Epidermal melanocyte (primary cell): ENCODE measurements around the gene CACNA1G.

Experiments
- DNase-seq: peaks from one replicate; pipeline ENCODE4 v3.0.0; 2011; ENCODE audit warnings: low spot score; ENCODE audit not compliant: insufficient read length

CACNA1G gene

GRCh38 chr17:50565402-50566350 lies 5.2 kb downstream of the CACNA1G start:
- no peak for DNase-seq

DNA sequence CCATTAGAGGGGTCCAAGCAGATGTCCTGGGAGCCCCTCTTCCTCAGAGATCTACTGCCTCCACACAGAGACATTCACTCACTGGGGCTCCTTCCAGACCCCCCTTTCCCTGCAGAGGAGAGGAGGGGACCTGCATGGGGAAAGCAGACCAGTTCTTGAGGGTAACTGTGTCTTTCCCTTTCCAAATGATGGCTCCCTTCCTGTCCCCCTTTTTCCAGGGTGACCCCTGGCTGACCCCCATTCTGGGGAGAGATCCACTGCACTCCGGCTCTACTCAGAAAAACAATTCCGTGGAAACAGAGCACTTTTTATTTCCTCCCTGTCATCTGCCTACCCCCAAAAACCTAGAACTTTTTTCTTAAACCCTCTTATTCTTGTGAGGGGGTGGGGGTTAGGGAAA lies 6.4 kb downstream of the CACNA1G start:
- DNase-seq: no peak

- DNase-seq: no peak
These were observed 8.1 kb downstream of the CACNA1G start for GRCh38 chr17:50568659-50569058.

- DNase-seq: no peak
These were observed 9.1 kb downstream of the CACNA1G start for GRCh38 chr17:50569592-50569991.

DNA sequence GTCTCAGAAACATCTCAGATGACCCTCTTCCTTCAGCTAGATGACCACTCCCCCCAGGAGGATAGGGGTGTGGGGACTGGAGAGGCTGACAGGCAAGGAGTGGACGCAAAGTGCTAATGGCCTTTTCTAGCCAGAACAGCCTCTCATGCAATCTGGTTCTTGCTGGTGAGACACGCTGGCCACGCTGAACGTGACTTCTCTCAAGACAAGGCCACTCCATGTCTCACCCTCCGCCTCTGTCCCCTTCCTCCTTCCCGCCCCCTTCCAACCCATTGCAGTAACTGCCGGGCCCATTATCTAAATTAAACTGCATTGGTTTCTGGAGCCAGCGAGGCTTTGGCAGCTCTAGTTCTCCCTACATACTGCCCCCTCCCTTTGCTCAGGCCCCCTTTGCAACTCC lies 9.5 kb downstream of the CACNA1G start:
- DNase-seq: no peak

DNA sequence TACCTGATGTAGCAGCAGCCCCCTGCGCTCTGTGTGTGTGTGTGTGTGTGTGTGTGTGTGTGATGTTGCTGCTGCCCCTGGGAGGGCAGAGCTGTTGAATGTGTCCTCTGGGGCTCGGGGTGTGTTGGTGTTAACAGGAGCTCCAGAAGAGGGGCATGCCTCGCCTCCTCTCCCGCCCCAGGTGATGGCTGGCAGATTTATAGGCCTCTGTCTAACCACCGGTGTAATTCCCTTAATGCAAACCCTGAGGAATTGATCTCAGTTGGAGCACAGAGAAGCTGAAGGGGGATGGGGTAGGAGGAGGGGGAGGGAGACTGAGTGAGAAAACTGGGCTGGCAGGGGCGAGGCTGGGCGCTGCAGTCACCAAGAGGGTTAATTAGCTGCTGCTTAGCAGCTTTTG lies 10.0 kb downstream of the CACNA1G start:
- no peak for DNase-seq

GRCh38 chr17:50571681-50572080 lies 11.2 kb downstream of the CACNA1G start:
- DNase-seq: no peak

GRCh38 chr17:50572541-50572940 lies 12.0 kb downstream of the CACNA1G start:
- DNase-seq: no peak

DNA sequence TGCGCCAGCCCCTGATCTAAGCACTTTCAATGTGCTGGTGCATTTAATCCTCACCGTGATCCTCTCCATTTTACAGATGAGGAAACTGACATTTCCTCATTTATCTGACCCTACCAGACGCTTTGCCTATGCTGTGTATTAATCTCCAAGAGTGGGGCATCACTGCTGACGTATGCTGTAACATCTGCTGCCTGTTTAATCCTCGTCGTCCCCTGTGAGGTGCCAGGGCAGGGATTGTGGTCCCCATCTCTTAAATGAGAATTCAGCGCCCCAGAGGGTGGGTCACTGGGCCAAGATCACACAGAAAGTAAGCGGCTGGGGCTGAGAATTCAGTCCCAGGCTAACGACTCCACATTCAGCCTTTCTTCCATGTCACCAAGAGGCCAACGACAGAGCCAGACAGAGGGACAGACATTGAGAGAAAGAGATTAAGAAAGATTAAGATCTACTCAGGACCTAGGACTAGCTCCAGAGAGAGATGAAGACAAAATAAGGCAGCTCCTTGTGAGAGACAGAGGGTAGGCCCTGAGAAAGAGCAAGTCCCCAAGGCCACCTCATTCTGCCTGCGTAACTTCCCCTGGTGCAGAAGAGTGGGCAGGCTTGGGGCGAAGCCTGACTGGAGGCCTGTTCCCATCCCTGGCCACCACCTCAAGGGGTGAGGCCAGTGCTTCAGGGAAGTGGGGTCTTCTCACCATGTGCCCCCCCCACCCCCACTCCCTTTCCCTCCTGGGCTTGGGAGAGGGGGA lies 13.5 kb downstream of the CACNA1G start:
- no peak for DNase-seq

GRCh38 chr17:50575581-50576210 lies 15.2 kb downstream of the CACNA1G start:
- DNase-seq: no peak

DNA sequence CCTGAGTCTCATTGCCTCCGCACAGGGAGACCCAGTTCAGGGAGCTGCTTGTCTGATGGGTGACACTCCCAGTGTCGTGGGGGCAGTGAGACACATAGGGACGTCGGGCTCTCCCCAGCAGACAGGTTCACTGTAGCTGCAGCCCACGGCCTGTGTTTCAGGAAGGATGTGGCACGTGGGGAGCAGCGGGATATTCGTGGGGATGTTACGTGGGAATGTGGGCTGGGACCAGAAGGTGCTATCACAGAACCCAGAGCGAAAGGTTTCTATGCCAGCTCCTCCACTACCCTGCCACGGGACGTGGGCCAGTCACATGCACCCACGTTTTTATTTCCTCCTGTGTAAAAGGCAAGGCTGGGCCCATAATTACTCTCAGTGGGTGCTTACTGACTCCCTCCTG lies 16.3 kb downstream of the CACNA1G start:
- no peak for DNase-seq

DNA sequence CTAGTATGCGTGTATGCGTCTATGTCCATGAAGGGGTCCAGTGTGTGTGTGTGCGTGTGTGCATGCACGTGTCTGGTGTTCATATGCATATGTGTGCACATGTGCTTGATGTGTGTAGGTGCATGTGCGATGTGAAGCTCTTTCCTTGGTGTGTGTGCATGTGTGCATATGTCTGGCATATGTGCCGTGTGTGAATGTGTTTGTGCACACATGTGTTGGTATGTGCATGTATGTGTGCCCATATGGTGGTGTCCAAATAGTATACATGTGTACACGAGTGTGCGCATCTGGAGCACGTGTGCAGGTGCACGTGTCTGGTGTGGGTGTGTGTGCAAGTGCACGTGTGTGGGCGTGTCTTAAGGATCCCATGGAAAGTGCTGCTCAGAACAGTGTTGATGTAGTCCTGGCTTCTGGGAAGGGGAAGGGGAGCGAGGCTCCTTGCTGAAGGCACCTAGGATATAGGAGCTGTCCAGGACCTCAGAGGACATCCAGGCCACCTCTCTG lies 17.0 kb downstream of the CACNA1G start:
- DNase-seq: no peak

DNA sequence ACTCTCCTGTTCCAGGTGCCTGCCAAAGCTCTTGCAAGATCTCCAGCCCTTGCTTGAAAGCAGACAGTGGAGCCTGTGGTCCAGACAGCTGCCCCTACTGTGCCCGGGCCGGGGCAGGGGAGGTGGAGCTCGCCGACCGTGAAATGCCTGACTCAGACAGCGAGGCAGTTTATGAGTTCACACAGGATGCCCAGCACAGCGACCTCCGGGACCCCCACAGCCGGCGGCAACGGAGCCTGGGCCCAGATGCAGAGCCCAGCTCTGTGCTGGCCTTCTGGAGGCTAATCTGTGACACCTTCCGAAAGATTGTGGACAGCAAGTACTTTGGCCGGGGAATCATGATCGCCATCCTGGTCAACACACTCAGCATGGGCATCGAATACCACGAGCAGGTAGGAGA lies 17.7 kb downstream of the CACNA1G start:
- no peak for DNase-seq

DNA sequence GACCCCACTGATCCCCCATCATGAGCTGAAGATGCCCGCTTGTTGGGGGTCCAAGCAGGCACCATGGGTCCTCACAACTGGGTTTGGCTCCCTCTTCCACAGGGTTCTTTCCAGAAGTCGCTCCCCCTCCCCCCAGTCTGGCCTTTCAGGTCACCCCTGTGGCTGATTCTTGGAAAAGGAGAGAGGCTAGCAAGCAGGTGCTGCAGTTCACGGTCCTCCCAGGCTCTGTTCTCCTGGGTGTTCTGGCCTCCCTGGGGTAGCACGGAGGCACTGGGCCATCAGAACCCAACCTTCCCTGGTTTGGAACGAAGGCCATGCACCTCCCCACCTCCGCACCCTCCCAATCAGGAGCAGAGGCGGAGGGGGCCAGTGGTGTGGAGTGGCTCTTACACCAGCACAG lies 18.9 kb downstream of the CACNA1G start:
- no peak for DNase-seq

GRCh38 chr17:50580646-50581045 lies 20.1 kb downstream of the CACNA1G start:
- DNase-seq: no peak

GRCh38 chr17:50581316-50581715 lies 20.8 kb downstream of the CACNA1G start:
- DNase-seq: no peak

DNA sequence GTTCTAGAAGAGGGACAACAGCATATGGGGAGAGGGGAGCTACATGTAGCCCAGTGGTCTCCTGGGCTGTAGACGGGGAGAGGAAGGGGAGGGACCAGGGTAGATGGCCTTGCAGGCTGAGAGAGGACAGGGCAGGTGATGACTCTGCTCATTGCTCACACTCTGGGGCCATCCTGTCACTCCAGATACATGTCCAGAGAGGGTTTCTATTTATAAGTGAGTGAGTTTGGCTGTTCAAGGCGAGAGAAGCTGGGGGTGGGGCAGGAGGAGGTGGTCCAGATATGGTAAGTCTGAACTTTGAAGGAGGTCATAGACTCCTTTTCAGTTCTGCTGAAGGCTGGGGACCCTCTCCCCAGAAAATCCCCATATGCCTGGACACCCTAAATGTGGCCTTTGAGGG lies 22.2 kb downstream of the CACNA1G start:
- DNase-seq: no peak

- DNase-seq: no peak
These were observed 23.1 kb downstream of the CACNA1G start for GRCh38 chr17:50583641-50584040.

GRCh38 chr17:50584116-50584515 lies 23.6 kb downstream of the CACNA1G start:
- no peak for DNase-seq

GRCh38 chr17:50584749-50585148 lies 24.2 kb downstream of the CACNA1G start:
- DNase-seq: no peak

DNA sequence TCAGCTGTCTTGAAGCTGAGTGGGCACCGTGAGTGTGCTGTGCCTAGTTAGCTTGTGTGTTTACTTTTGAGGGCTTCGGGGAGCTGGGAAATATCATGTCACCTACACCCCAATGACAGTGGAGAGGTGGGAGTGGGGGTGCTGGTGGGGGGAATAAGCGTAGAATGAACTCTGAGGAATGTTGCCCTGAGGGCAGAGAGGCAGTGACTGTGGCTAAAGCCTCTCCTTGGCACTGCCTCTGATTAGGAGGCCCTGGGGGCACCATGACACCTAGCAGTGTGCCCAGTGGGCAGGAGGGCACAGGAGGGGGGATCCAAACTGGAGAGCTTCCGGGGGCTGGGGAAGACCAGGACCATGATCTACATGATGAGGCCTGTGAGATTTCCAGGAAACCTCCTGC lies 24.8 kb downstream of the CACNA1G start:
- no peak for DNase-seq

DNA sequence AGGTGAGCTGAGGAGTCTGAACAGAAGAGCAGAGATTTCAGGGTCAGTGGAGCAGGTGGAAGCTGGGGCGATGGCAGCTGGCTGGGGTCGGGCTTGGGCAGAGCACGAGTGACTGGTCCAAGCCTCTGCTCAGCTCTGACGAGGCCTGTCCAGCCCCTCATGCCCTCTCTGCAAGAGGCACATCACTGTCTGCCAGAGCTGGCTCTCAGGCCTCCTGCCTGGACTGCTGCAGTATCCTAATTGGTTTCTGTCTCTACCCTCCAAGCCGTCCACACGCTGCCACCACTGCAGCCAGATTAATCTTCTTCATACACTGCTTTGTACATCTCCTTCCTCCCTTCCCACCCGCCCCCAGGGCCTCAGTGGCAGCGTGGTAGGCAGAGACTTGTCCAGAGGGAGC lies 25.4 kb downstream of the CACNA1G start:
- no peak for DNase-seq
